GM12874 (cell line): ENCODE results near the gene GPR160.

Source experiments
- TF ChIP-seq, protein P1 (sequence below): IDR thresholded peaks from 2 replicates; pipeline ENCODE4 v1.5.1; 2011; ENCODE audit warnings: low read depth, mild to moderate bottlenecking, control low read depth, low read length, moderate library complexity; ENCODE audit not compliant: insufficient read depth

The GPR160 gene

DNA sequence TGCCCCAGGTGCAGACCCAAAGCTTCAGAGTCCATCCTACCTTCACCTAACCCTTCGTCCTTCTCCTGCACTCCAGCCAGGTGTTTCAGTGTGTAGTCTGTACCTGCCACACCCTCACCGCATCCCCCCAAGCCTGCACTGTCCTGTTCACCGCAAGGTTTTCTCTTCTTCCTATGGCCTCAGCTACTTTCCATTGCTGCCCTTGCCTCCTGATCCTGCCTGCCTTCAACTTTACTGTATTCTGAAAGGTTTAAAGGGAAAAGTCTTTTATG is 9.3 kb downstream of the GPR160 start:
- TF ChIP-seq, protein P1, sequence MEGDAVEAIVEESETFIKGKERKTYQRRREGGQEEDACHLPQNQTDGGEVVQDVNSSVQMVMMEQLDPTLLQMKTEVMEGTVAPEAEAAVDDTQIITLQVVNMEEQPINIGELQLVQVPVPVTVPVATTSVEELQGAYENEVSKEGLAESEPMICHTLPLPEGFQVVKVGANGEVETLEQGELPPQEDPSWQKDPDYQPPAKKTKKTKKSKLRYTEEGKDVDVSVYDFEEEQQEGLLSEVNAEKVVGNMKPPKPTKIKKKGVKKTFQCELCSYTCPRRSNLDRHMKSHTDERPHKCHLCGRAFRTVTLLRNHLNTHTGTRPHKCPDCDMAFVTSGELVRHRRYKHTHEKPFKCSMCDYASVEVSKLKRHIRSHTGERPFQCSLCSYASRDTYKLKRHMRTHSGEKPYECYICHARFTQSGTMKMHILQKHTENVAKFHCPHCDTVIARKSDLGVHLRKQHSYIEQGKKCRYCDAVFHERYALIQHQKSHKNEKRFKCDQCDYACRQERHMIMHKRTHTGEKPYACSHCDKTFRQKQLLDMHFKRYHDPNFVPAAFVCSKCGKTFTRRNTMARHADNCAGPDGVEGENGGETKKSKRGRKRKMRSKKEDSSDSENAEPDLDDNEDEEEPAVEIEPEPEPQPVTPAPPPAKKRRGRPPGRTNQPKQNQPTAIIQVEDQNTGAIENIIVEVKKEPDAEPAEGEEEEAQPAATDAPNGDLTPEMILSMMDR, result no peak

DNA sequence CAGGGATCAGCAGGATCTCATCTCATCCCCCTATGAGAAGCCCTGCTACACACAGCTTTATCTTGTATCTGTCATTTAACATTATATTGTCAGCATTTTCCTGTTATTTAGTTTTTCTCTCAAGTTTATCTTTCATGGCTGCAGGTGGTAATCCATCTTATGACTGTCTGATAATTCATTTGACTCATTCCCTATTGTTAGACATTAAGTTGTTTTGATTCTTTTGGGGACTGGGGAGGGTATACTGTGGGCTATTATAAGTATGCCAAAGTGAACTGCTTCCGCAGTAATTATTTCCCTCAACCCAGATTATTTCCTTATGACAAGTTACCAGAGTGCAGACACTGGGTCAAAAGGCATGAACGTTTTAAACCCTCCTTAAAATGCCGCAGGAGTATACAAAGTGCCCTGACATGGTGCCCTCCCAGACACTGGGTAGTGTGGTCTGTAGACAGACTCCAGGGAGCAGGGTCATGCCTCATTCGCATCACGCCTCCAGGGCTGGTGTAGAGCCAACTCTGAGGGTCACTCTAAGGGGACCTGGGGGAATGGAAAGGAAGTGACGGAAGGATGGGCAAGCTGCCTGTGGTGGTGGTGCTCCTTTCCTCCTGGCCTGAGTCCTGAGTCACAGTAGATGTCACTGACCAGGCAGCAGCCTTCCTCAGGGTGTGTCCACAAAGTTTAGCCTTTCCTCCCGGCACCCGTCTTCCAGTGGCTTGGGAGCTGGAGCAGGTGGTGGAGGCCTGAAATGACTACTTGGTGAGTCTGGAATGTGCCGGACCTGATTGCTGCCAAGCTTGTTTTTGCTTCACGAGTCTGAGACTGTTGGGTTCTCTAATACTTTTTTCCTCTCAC is 11.6 kb downstream of the GPR160 start:
- TF ChIP-seq, protein P1, result no peak

DNA sequence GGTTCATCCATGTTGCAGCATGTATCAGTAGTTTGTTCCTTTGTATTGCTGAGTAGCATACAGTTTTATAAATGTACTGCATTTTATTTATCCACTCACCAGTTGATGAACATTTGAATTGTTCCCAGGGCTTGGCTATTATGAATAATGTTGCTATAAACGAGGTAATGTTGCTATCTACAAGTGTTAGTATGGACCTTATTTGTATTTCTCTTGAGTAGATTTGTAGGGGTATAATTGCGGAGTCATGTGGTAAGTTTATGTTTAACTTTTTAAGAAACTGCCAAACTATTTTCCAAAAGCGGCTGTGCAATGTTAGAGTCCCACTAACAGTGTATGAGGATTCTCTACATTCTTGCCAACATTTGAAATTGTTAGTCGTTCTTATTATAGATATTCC is 13.0 kb downstream of the GPR160 start:
- TF ChIP-seq, protein P1, result no peak

DNA sequence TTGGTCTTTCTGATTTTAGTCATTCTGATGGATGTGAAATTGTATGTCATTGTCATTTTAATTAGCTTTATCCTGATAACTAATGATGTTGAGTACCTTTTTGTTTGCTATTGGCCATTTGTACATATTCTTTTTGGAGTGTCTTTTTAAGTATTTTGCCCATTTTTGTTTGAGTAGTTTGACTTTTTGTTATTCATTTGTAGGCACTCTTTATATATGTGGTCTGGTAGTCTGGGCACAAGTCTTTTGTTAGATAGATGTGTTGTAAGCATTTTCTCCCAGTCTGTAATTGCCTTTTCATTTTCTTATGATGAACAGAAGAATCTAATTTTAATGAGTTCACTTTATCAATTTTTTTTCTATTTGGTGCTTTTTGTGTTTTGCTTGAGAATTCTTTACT is 14.6 kb downstream of the GPR160 start:
- TF ChIP-seq, protein P1, result no peak

DNA sequence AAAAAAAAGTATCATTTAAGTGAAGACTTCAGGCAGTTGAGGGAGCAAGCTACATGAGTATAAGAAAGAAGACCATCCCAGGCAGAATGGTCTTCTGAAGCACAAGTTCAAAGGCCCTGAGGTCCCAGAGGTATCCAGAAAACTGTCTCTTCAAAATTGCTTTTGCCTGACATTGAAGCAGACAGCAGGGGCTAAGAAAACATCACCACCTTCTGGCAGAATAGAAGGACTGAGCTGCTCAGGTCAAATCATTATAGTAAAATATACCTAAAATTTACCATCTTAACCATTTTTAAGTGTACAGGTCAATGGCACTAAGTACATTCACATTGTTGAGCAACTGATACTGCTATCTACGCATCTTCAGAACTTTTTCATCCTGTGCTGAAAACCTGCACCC is 16.4 kb downstream of the GPR160 start:
- TF ChIP-seq, protein P1, result peak; percentile 49

DNA sequence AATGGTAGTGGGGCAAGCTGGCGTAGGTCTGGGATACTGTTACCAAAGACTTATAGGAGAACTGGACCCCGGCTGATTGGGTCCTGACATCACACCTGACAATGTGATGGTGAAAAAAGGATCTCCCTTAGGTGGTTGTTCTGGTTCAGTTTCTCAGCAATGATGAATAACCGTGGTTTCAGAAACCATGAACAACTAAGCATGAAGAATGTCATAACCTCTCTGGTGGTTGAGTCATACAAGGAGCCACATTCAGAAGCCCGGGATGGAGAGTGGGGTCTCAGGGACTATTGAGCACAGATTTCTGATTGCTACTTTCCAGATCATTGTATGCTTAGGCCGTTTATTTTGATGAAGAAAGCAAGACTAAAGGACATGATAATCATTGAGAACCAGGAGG is 17.4 kb downstream of the GPR160 start:
- TF ChIP-seq, protein P1, result no peak

DNA sequence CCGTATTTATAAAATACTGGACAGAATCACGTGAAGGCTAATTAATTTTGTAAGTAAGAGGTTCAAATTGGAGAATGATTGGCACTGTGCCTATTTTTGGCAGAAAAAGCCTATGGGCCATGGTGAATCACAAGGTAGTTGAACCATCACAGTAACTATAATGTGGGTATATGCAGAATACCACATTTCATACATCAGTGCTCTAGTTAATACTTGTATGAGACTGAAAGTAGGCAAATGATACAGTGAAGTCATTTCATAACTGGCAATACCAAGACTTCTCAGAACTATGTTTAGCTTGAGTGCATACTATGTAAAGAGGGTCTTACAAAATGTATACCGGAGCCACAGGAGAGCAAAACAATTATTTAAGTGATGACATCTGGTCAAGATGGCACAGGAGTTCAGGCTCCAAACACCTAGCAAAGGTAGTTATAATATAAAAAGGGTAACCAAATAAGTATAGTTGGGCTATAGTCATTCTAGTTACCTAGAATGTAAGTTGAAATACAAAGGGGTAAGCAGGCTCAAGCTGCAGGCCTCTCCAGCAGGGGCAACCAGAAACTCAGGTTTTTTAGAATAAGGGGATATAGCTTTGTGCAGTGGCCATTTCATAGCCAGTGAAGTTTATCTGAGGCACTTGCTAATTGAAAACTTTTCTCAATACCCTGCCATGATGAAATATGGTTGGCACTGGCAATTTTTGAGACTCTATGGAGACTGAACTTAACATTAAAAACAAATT is 19.1 kb downstream of the GPR160 start:
- TF ChIP-seq, protein P1, result no peak
